UCSD-AML1 (cell line): Measurements from ENCODE around the gene ABO.
"Not testable (repeated sequence)": the region's sequence is repeated elsewhere in the genome, so short reads cannot be mapped to it uniquely, and the experiment has no call there.

Experiments
- DNase-seq: peaks from one replicate; lab custom pipeline; 2025; ENCODE audit not compliant: unreplicated experiment; lab: John Stamatoyannopoulos, UW

Gene ABO

DNA sequence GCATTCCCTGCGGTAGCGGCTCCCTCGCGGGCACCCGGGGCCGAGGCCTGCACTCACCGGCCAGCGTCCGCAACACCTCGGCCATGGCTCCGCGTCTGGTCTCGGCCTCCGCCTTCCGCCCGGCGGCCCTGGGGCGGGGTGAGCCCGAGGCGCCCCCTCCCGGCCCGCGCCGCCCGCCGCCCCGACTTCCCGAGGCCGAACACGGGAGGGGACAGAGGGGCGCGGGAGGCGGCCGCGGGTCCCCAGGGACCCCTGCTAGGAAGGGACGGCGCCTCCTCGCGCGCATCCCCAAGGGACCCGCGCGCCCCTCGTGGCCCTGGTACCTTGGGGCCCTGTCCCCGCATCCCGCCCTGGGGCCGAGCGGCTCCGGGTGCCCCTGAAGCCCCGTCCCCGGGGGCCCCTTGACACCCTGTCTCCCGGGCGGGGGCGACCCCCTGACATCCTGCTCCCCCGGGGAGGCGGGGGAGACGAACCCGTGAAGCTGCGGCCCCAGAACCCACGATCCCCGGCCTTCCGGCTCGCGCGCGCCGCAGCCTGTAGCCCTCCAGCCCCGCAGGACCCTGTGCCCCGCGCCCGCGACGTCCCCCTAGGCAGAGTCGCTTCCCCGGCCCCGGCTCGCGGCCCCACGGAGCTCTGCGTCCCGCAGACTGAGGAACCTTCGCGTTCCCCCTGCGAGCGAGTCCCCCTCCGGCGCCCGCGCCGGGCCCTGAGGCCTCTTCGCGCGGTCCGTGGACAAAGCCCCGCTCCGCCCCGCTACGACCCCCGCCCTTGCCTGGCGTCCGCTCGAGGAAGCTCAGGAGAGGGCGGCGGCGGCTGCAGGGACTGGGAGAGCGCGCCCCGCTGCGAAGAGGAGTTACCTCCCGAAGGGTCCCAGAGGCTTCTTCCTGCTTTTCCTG, at the start of gene ABO:
TSS of gene ABO (minus strand) at position 97 of the 896 bp plus-strand sequence.
- no peak for DNase-seq

GRCh38 chr9:133323991-133324703, 49.1 kb upstream of the ABO start:
- DNase-seq = no peak

GRCh38 chr9:133323211-133323610, 48.2 kb upstream of the ABO start:
- no peak for DNase-seq

DNA sequence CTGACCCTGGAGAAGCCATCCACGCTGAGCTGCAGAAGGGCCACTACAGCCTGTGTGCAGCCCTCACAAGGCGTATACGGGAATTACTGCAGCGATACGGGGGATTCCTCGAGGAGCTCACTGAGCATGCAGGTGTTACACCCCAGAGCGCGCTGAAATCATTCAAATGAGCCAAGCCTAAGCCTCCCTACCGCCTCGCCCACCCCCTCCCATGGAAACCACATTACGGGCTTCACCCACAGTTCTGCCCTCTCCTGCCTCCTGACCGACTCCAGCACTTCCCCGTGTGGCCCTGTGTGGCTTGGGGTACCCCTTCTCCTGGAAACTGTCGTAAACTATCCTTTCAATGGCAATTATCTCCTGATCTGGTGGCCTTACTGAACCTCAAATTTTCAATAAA, 47.7 kb upstream of the ABO start:
- DNase-seq = no peak

GRCh38 chr9:133321411-133321935, 46.5 kb upstream of the ABO start:
- no peak for DNase-seq

DNA sequence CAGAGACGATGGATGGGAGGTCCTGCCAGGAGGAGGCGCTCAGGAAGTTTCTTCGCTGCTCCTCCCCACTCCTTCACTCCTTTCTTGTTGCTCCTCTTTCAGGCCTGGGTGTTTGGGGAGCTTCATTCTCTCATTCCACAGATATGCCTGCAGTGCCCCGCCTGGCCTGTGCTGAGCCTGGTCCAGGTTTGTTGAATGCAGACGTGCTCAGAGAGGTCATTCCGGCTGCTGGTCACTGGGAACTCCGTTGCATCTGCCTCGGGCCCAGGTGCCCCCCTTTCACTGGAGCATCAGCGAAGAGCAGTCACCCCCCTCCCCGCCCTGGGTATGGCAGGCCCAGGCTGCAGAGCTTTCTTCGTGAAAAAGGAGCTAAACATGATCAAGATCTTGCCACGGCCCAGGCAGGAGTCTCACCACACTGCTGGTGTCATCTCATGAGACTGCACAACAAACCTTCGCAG, 45.5 kb upstream of the ABO start:
- DNase-seq = no peak

- not testable (repeated sequence) for DNase-seq
These were observed 42.5 kb upstream of the ABO start for GRCh38 chr9:133317551-133317950.

DNA sequence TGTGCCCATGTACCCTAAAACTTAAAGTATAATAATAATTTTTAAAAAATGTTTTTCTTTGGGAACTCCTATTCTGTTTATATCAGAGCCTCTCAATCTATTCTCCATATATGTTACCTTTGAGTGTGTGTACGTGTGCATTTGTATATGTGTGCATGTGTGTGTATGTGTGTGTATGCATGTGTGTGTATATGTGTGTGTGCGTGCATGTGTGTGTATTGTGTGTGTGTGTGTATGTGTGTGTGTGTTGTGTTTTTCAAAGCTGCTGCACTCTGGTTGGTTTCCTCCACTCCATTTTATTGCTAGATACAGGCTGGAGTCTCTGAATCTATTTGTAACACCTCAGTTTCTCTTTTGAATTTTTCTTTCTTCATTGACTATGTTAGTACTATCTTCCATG, 41.0 kb upstream of the ABO start:
- no peak for DNase-seq

DNA sequence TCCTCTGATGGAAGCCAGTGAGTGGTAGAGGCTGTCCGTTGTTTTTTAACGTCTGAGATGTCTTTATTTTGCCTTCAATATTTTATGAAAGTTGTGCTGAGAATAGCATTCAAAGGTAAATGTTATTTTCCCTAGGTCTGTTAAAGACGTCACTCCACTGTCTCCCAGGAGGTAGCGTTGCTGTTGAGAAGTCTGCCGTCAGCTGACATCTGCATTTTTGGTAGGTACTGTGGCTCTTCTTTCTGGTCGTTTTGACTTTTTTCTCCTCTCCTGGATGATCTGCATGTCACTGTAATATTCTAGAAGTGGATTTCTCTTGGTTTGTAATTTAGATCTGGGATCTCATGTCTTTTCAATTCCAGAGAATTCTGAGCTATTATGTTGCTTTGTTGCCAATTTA, 34.6 kb upstream of the ABO start:
- no peak for DNase-seq

DNA sequence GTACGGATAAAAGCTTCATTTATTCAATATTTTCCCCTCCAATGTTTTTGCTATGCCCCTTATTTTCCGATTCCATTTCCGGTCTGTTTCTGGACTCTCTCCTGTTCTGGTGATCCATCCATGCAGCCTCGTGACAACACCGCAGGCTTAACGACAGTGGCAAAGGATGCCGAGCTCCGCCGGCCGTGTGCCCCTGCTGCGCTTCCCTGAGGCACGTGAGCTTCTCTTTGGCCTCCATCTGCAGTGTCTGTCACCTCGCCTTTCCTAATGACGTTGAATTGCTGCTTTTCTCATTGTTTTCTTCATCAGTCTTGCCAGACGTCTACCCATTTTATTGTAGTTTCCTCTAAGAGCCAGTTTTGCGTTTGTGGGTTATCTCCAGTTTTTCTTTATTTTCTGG, 32.3 kb upstream of the ABO start:
- no peak for DNase-seq

GRCh38 chr9:133306242-133307204, 31.5 kb upstream of the ABO start:
- DNase-seq = no peak

GRCh38 chr9:133305731-133306130, 30.7 kb upstream of the ABO start:
- no peak for DNase-seq

- DNase-seq = no peak
These were observed 29.7 kb upstream of the ABO start for GRCh38 chr9:133304477-133305377.

- DNase-seq = no peak
These were observed 29.1 kb upstream of the ABO start for GRCh38 chr9:133304158-133304470.

GRCh38 chr9:133303266-133304157, 28.5 kb upstream of the ABO start:
- no peak for DNase-seq

DNA sequence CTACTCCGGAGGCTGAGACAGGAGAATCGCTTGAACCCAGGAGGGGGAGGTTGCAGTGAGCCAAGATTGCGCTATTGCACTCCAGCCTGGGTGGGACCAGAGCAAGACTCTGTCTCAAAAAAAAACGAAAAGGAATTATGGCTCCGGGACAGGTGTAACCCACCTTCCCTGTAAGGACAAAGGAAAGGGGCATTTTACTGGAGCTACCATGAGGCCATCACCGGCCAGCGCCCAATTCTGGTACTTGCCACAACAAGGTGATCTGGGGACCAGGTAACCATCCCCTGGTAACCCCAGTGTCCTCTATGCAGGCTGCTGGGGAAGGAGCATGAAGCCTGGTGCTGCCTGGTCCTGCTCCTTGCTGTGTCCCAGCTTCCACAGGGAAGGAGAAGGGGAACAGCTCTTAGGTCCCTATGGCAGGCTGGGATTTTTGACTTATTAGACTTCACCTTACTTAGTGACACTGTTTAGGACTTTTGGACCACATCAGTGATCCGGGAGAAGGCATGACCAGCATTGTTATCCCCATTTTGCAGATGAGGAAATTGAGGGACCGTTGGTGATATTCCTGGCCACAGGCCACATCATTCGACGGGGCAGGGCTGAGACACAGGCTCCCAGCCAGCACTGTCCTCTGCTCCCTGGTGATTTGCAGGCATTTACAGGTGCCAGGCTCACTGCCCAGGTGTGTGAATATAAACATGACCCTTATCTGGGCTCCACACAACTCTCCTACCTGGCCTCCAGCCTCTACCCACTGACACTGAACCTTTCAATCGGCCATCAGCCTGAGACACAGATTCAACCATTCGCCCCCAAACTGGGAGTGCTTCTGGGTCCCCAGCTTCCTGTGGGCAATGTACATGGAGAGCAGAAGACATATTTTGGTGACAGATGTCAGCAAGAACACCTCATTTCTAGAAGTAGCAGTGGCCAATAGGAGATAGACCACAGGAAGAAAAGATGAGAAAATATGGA, 26.5 kb upstream of the ABO start:
- DNase-seq = no peak

GRCh38 chr9:133299996-133300395, 25.0 kb upstream of the ABO start:
- not testable (repeated sequence) for DNase-seq

- DNase-seq = no peak
These were observed 19.3 kb upstream of the ABO start for GRCh38 chr9:133294257-133294656.
